Fibroblast of the aortic adventitia (primary cell): ENCODE data around the gene SMOC1. TPM values are rescaled to one million over a fixed set of nuclear protein-coding genes. Genes with fewer than 3 reads are reported as not detected.

ENCODE experiments used
- DNase-seq: peaks from one replicate; pipeline ENCODE4 v3.0.0-alpha.2; 2010; ENCODE audit warnings: low read depth
- H3K4me3 ChIP-seq: 2 replicates; pipeline ENCODE4 v1.5.1; 2011; ENCODE audit warnings: low read depth, mild to moderate bottlenecking, control low read depth, low read length, moderate library complexity
- CTCF ChIP-seq: IDR thresholded peaks from 2 replicates; pipeline ENCODE4 v1.5.1; 2011; ENCODE audit warnings: mild to moderate bottlenecking, low read length, control low read depth, inconsistent platforms; ENCODE audit not compliant: insufficient read depth
- total RNA-seq: library from RNA; depleted of rRNA; stranded (reverse); fragments of >200 nt; gene quantifications from 2 replicates; pipeline ENCODE4 v1.2.3, GENCODE V29; 2012; ENCODE audit warnings: low replicate concordance

SMOC1 gene
- total RNA-seq, 1 donor, result 1.1 TPM

GRCh38 chr14:69945912-69946311 lies 66.7 kb downstream of the SMOC1 start:
- no peak for TF ChIP-seq CTCF
- no peak for DNase-seq

DNA sequence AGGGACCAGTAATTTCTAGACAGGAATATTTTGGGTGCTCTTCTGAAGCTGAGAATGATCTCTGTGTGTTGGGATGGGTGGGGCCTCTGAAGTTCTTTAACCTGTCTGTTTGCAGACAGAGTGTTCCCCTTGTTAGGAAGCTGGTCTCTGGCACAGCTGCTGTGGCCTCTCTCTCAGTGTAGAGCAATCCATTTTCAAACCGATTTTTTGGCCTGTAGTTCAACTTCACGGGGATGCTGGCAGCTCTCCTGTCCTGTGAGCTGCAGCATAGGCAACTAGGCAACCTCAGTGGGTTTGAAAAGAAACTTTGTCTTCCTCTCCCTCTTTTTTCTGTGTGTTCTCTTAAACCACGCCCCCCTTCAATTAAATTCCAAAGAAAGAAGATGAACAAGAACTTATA lies 69.1 kb downstream of the SMOC1 start:
- no peak for DNase-seq
- no peak overlapping the region for H3K4me3 ChIP-seq
- no peak for TF ChIP-seq CTCF

More at GRCh38 chr14:69945912-69946311, 66.7 kb downstream of the SMOC1 start:
- H3K4me3 ChIP-seq, result no peak overlapping the region

- TF ChIP-seq CTCF, result no peak
- no peak overlapping the region for H3K4me3 ChIP-seq
- no peak for DNase-seq
Observed at GRCh38 chr14:69951263-69951662, 72.0 kb downstream of the SMOC1 start.

- H3K4me3 ChIP-seq, result no peak overlapping the region
- no peak for DNase-seq
- TF ChIP-seq CTCF, result no peak
Observed at GRCh38 chr14:69951935-69952334, 72.7 kb downstream of the SMOC1 start.

GRCh38 chr14:69953266-69953915 lies 74.2 kb downstream of the SMOC1 start:
- no peak for DNase-seq
- TF ChIP-seq CTCF, result no peak
- no peak overlapping the region for H3K4me3 ChIP-seq

DNA sequence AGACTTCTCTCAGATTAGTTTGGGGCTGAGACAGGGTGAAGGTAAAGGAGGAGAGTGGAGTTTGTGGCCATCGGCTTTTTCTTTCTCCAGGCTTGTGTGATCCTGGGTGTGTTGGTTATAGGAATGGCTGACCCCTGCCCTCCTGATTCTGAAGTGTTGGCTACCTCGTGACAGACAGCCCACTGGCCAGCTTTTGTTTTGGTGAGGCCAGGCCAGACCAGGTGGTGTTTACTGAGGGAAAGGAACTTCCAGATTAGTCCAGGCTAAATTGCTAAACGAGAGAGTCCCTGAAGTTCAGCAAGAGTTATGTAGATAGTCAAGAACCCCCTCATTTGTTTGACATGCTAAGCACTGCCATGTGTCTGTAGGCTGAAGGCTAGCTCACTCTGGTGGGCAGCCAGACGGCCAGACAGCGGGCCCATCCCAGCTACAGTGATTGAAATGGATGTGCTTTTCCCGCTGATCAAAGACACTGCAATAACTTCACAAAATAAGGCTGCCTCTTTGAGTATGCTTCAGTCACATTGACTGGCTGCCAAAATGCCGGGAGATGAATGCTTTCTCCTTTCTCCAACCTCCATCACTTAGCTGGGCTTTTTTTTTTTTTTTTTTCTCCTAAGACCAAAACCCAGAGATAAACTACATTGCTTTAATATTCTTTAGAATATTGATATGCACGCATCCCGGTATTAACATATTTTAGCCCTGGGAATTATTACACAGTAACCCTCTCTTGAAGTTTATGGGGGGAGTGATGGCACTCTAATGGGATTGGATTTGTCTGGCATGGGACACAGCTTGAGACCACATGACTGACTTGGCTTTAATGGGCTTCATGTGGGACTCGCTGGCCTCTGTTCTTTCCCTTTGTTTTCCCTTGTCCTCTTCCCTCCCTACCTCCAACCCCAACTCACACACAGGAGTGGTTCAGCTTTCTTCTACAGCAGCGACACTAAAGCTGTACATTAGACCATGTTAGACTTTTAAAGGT lies 76.9 kb downstream of the SMOC1 start:
- no peak overlapping the region for H3K4me3 ChIP-seq
- no peak for TF ChIP-seq CTCF
- DNase-seq, result no peak
